PFSK-1 (cell line): Measurements from ENCODE around the gene PRSS50.

Experiments
- FOXP2 ChIP-seq: optimal IDR thresholded peaks from 2 replicates; pipeline ENCODE3; 2011; ENCODE audit warnings: borderline replicate concordance, control low read depth, inconsistent platforms; ENCODE audit not compliant: insufficient read depth; ENCODE audit errors: extremely low read length, extremely low read depth
- POLR2AphosphoS5 ChIP-seq: IDR thresholded peaks from 2 replicates; pipeline ENCODE4 v1.6.1; 2012; ENCODE audit warnings: low read depth, mild to moderate bottlenecking, control low read depth, low read length, moderate library complexity
- SIN3A ChIP-seq: IDR thresholded peaks from 2 replicates; pipeline ENCODE4 v1.6.1; 2012; ENCODE audit warnings: mild to moderate bottlenecking, low read length, moderate library complexity, borderline replicate concordance; ENCODE audit not compliant: insufficient read depth
- TAF1 ChIP-seq: IDR thresholded peaks from 2 replicates; pipeline ENCODE4 v1.6.1; 2012; ENCODE audit warnings: low read length, control low read depth, borderline replicate concordance; ENCODE audit not compliant: insufficient read depth
- TF ChIP-seq, protein P1 (sequence below), 2 experiments: IDR thresholded peaks; 2 replicates each; pipeline versions ENCODE4 v1.6.1 to v1.8.0; 2011 to 2012; ENCODE audit warnings: low read depth in 2 of 2, low read length in 2 of 2, control low read depth in 1 of 2, inconsistent platforms in 1 of 2, mild to moderate bottlenecking in 1 of 2, moderate library complexity in 1 of 2; ENCODE audit not compliant: insufficient read depth in 1 of 2

The PRSS50 gene

DNA sequence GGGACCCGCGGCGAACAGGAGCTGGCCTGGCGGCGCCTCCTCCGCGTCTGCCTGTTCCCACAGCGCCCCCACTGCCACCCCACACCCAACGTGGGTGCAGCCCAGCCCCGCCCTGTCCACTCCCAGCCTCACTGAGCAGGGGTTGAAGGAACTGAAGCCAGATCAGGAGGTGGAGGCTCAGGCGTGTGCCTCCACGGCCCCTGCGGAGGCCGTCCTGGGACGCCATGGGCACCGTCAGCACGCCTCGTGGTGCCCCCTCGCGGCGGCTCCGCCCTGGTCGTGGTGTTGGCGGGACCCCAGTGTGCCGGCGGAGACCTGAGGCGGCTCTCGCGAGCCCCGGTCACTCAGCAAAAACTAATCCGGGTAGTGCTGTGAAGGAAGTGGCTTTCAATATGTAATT is 39.0 kb upstream of the PRSS50 start:
- TF ChIP-seq TAF1 = no peak
- no peak for TF ChIP-seq SIN3A
- TF ChIP-seq, protein P1, sequence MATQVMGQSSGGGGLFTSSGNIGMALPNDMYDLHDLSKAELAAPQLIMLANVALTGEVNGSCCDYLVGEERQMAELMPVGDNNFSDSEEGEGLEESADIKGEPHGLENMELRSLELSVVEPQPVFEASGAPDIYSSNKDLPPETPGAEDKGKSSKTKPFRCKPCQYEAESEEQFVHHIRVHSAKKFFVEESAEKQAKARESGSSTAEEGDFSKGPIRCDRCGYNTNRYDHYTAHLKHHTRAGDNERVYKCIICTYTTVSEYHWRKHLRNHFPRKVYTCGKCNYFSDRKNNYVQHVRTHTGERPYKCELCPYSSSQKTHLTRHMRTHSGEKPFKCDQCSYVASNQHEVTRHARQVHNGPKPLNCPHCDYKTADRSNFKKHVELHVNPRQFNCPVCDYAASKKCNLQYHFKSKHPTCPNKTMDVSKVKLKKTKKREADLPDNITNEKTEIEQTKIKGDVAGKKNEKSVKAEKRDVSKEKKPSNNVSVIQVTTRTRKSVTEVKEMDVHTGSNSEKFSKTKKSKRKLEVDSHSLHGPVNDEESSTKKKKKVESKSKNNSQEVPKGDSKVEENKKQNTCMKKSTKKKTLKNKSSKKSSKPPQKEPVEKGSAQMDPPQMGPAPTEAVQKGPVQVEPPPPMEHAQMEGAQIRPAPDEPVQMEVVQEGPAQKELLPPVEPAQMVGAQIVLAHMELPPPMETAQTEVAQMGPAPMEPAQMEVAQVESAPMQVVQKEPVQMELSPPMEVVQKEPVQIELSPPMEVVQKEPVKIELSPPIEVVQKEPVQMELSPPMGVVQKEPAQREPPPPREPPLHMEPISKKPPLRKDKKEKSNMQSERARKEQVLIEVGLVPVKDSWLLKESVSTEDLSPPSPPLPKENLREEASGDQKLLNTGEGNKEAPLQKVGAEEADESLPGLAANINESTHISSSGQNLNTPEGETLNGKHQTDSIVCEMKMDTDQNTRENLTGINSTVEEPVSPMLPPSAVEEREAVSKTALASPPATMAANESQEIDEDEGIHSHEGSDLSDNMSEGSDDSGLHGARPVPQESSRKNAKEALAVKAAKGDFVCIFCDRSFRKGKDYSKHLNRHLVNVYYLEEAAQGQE (IDR thresholded peaks at IDR 0.05; ENCODE audit: insufficient read depth in 1 of 2, low read depth in 2 of 2, low read length in 2 of 2) = no peak
- no peak for TF ChIP-seq POLR2AphosphoS5
- TF ChIP-seq FOXP2 = no peak

DNA sequence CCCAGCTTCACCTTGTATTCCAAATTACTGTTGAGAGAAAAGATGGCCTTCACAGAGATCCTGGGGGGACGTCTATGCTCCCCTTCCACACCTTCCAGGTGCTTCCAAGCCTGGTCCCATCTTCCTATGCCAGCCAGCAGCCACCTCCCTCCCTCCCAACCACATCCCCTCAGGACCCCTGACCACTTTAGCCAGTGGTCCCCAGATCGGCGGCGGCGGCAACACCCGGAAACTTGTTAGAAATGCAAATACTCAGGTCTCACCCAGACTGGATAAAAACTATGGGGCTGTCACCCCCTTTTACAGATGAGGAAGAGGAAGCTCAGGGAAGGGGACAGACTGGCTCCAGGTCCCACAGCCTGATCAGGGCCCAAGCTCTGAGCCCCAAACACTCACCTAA is 38.0 kb upstream of the PRSS50 start:
- TF ChIP-seq TAF1 (no peak), FOXP2 (no peak), SIN3A (no peak), POLR2AphosphoS5 (no peak)
- TF ChIP-seq, protein P1 (IDR thresholded peaks at IDR 0.05; ENCODE audit: insufficient read depth in 1 of 2, low read depth in 2 of 2, low read length in 2 of 2) = no peak

DNA sequence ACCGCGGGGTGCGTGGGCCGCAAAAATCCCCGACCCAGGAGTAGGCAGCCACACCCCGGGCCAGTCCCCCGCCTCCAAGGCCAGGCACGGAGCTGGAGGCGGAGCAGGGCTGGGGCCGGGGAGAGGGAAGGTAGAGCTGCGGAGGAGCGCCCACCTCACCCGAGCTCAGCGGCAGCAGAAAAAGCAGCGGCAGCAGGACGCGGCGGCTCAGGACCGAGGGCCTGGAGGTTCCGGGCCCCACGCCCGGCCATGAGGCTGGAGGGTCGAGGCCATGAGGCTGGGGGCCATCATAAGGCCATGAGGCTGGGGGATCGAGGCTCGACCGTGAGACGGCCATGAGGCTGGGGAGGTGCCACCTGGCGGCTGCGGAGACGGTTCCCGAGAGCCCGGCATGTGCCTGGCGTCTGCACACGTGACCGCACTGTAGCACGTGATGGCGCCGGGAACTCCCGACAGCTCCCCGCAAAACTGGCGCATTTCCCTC is 32.9 kb upstream of the PRSS50 start:
- TF ChIP-seq SIN3A = no peak
- TF ChIP-seq POLR2AphosphoS5 = no peak

DNA sequence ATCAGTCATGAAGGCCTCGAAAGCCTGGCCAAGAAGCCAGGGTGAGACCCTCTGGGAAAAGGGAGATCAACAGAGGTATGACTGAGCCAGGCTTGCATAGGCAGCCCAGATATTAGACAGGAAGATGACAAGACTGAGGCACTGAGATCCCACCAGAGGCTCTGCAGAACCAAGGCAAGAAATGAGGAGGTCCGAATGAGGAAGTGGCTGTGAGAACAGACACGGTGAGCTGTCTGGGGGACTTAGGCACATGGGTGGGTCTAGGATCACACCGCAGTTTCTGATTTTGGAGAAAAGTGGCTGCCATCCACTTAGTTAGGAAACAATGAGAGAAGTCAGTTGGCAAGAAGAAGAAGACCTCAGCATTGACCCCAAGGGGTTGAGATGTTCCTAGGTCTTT is 31.5 kb upstream of the PRSS50 start:
- TF ChIP-seq, protein P1 (IDR thresholded peaks at IDR 0.05; ENCODE audit: insufficient read depth in 1 of 2, low read depth in 2 of 2, low read length in 2 of 2) = no peak
- no peak for TF ChIP-seq POLR2AphosphoS5
- TF ChIP-seq TAF1 = no peak
- no peak for TF ChIP-seq SIN3A
- TF ChIP-seq FOXP2 = no peak

DNA sequence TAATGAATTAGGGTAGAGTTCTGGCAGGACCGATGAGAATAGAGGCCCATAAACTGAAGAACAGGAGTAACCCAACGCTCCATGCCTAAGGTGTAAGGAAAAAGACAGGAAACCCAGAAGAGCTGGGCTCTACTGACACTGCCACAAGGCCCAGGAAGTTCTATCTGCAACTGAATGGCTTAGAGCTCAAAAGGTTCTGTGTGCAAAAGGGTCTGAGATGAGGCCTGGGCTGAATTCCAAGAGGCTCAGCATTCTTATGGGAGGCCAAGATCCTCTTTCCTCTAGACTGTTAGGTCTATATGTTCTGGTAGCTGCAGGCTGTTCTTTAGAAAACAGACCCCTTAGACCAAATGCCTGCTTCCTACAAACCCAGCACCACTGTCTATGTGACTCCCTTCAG is 30.5 kb upstream of the PRSS50 start:
- TF ChIP-seq POLR2AphosphoS5 (no peak), FOXP2 (no peak), SIN3A (no peak), TAF1 (no peak)
- TF ChIP-seq, protein P1 (IDR thresholded peaks at IDR 0.05; ENCODE audit: insufficient read depth in 1 of 2, low read depth in 2 of 2, low read length in 2 of 2) = no peak
